B cell (primary cell): ENCODE results near the gene CHD6. TPM values are rescaled to one million over a fixed set of nuclear protein-coding genes. Genes with fewer than 3 reads are reported as not detected.

Experiments
- ATAC-seq: fragments of 200-7000 bp; cut with Tn5 transposase; one replicate; pipeline ENCODE4 v1.10.0; 2021; ENCODE audit warnings: low read depth, mild to moderate bottlenecking, moderate number of reproducible peaks, moderate library complexity
- CTCF ChIA-PET: fragments of 350-600 bp; sonication (Branson Sonifier 250); formaldehyde crosslinking; loops from one replicate; lab custom pipeline; 2021; ENCODE audit warnings: antibody characterized with exemption, inconsistent platforms; lab: Charles Lee
- POLR2A ChIA-PET: fragments of 350-600 bp; sonication (Branson Sonifier 250); formaldehyde crosslinking; loops from one replicate; lab custom pipeline; 2021; ENCODE audit warnings: antibody characterized with exemption; lab: Charles Lee
- DNase-seq: peaks from one replicate; pipeline ENCODE4 v3.0.0; 2013
- H2AFZ ChIP-seq: 2 replicates; pipeline ENCODE4 v1.6.1; 2012; ENCODE audit warnings: mild to moderate bottlenecking, low read depth, low read length; ENCODE audit not compliant: insufficient read depth, poor library complexity, severe bottlenecking
- H3K27ac ChIP-seq, 2 donors: 1 replicate in 1 of 2; 2 replicates in 1 of 2; pipeline ENCODE4 v1.5.1; 2012 to 2013; ENCODE audit warnings: low read length in 2 of 2, mild to moderate bottlenecking in 2 of 2, moderate library complexity in 1 of 2
- H3K27me3 ChIP-seq, 4 experiments: fragments of 200-600 bp in 1 of 4; sonication (generic) in 1 of 4; replicated peaks in 1 of 4; 1 replicate in 2 of 4; 2 replicates in 2 of 4; pipeline versions ENCODE4 v1.6.1 to v1.7.0; 2013 to 2016; ENCODE audit warnings: low read length in 3 of 4, mild to moderate bottlenecking in 2 of 4, mixed read lengths in 1 of 4, moderate library complexity in 1 of 4; ENCODE audit not compliant: insufficient read depth in 4 of 4, control insufficient read depth in 3 of 4; ENCODE audit errors: control extremely low read depth in 1 of 4
- H3K36me3 ChIP-seq, 2 experiments: replicated peaks in 1 of 2; 1 replicate in 1 of 2; 2 replicates in 1 of 2; pipeline versions ENCODE4 v1.6.1 to v1.7.1; 2013; ENCODE audit warnings: low read length in 1 of 2; ENCODE audit not compliant: insufficient read depth in 2 of 2, control insufficient read depth in 1 of 2; ENCODE audit errors: control extremely low read depth in 1 of 2, extremely low read depth in 1 of 2
- H3K4me1 ChIP-seq, 2 donors: fragments of 200-600 bp in 1 of 2; sonication (generic) in 1 of 2; 1 replicate in 1 of 2; 2 replicates in 1 of 2; pipeline versions ENCODE4 v1.5.1 to v1.6.1; 2013 to 2017; ENCODE audit warnings: low read length in 2 of 2; ENCODE audit not compliant: control insufficient read depth in 2 of 2, insufficient read depth in 2 of 2
- H3K4me2 ChIP-seq: replicated peaks from 2 replicates; pipeline ENCODE3; 2012; ENCODE audit warnings: mild to moderate bottlenecking, low read depth, low read length; ENCODE audit not compliant: poor library complexity, severe bottlenecking
- H3K4me3 ChIP-seq, 5 experiments: fragments of 200-600 bp in 1 of 5; sonication (generic) in 1 of 5; 1 replicate in 3 of 5; 2 replicates in 2 of 5; pipeline versions ENCODE4 v1.5.1 to v1.7.0; 2011 to 2016; ENCODE audit warnings: low read length in 4 of 5, mild to moderate bottlenecking in 4 of 5, low read depth in 2 of 5, control low read depth in 1 of 5, moderate library complexity in 1 of 5; ENCODE audit not compliant: insufficient read depth in 1 of 5; ENCODE audit errors: control extremely low read depth in 1 of 5, extremely low read depth in 1 of 5
- H3K79me2 ChIP-seq: fragments of 200-600 bp; sonication (generic); one replicate; pipeline ENCODE4 v1.6.0; 2016; ENCODE audit warnings: low read length; ENCODE audit not compliant: control insufficient read depth, insufficient read depth
- H3K9ac ChIP-seq: fragments of 200-600 bp; sonication (generic); 2 replicates; pipeline ENCODE4 v1.6.1; 2017; ENCODE audit warnings: mild to moderate bottlenecking, low read length, moderate library complexity
- H3K9me3 ChIP-seq, 3 donors: one replicate each; pipeline versions ENCODE4 v1.6.1 to v1.7.1; 2013; ENCODE audit warnings: low read length in 2 of 3; ENCODE audit not compliant: control insufficient read depth in 2 of 3, insufficient read depth in 1 of 3; ENCODE audit errors: control extremely low read depth in 1 of 3
- H4K20me1 ChIP-seq: 2 replicates; pipeline ENCODE4 v1.6.0; 2012; ENCODE audit warnings: mild to moderate bottlenecking, low read length; ENCODE audit not compliant: insufficient read depth, control insufficient read depth, poor library complexity, severe bottlenecking
- H3K27ac Mint-ChIP-seq: one replicate; pipeline ENCODE4 v1.8.0; 2021; ENCODE audit warnings: mixed read lengths
- H3K27me3 Mint-ChIP-seq: one replicate; pipeline ENCODE4 v1.8.0; 2021; ENCODE audit warnings: mixed read lengths
- H3K4me1 Mint-ChIP-seq: one replicate; pipeline ENCODE4 v1.8.0; 2021; ENCODE audit warnings: mixed read lengths
- H3K4me3 Mint-ChIP-seq: one replicate; pipeline ENCODE4 v1.8.0; 2021; ENCODE audit warnings: mixed read lengths
- H3K9me3 Mint-ChIP-seq: one replicate; pipeline ENCODE4 v1.8.0; 2022; ENCODE audit warnings: mixed read lengths; ENCODE audit not compliant: insufficient read depth
- CTCF ChIP-seq: fragments of 200-600 bp; IDR thresholded peaks from one replicate; pipeline ENCODE4 v1.8.0; 2022; ENCODE audit warnings: antibody characterized with exemption, mild to moderate bottlenecking
- EZH2 ChIP-seq: IDR thresholded peaks from 2 replicates; pipeline ENCODE4 v1.6.1; 2012; ENCODE audit warnings: borderline replicate concordance, low read depth, mild to moderate bottlenecking, moderate library complexity, low read length; ENCODE audit not compliant: insufficient read depth, poor library complexity, severe bottlenecking
- WGBS: methylation state at CpG from one replicate; pipeline ENCODE4 v1.1.5; 2013; ENCODE audit warnings: missing lambda C conversion rate; ENCODE audit not compliant: insufficient coverage; 5-methylcytosine and 5-hydroxymethylcytosine counted together
- intact Hi-C: fragments of 100-400 bp; cut with micrococcal nuclease; formaldehyde crosslinking; loops from one replicate; pipeline ENCODE4 v1.10.0; 2022
- polyA plus RNA-seq: library from polyadenylated mRNA; depleted of rRNA; stranded (reverse); fragments of >200 nt; gene quantifications from 2 replicates; pipeline ENCODE4 v1.2.3, GENCODE V29; 2012
- total RNA-seq, 2 donors: library from RNA; stranded (reverse); fragments of 120-200 nt in 1 of 2; gene quantifications; 1 replicate in 1 of 2; 2 replicates in 1 of 2; pipeline versions ENCODE4 v1.2.3 to v1.2.4, GENCODE V29; 2013 to 2022

CHD6 gene
- total and polyA plus RNA-seq, 2 donors (not counting 1 experiment from before 2014, with no cell fraction given), result 10.3 to 117 TPM

- Mint-ChIP-seq H3K9me3 (no peaks in the 10 kb centered on the region), H3K4me1 (no peaks in the 10 kb centered on the region), H3K4me3 (no peak overlapping the region), H3K27me3 (peaks cover 57% of the 10 kb centered on the region), H3K27ac (no peak overlapping the region)
- H3K4me3 ChIP-seq, result no peak overlapping the region
- H4K20me1 ChIP-seq, result no peaks in the 10 kb centered on the region
- H3K4me1 ChIP-seq, result no peaks in the 10 kb centered on the region
- intact Hi-C loops, result no loop called here
- POLR2A ChIA-PET, result no interaction called here
- no peak overlapping the region for H3K27ac ChIP-seq
- no peaks in the 10 kb centered on the region for H3K79me2 ChIP-seq
- DNase-seq (no peak), ATAC-seq (no peak)
- peaks cover 0 to 13% (median 0%) of the 10 kb centered on the region in 3 donors for H3K9me3 ChIP-seq
- peaks cover 0 to 4% (median 2%) of the 10 kb centered on the region in 4 experiments for H3K27me3 ChIP-seq
- TF ChIP-seq CTCF, result no peak
- TF ChIP-seq EZH2, result no peak
- no peak overlapping the region for H3K4me2 ChIP-seq
- no peak overlapping the region for H3K9ac ChIP-seq
- H2AFZ ChIP-seq, result no peak overlapping the region
- no peaks in the 10 kb centered on the region for H3K36me3 ChIP-seq
- 30% methylated on average over 6 of the region's 6 CpGs for WGBS
- CTCF ChIA-PET, result no interaction called here
Observed at GRCh38 chr20:41377275-41377674, 240.9 kb downstream of the CHD6 start.

- CTCF ChIA-PET, result no interaction called here
- Histone ChIP-seq H3K4me1 (no peaks in the 10 kb centered on the region), H3K4me3 (no peak overlapping the region), H3K36me3 (no peaks in the 10 kb centered on the region), H3K27me3 (peaks cover 0 to 4% (median 2%) of the 10 kb centered on the region in 4 experiments), H4K20me1 (no peaks in the 10 kb centered on the region), H3K4me2 (no peak overlapping the region), H3K9ac (no peak overlapping the region), H3K9me3 (peaks cover 0 to 22% (median 2%) of the 10 kb centered on the region in 3 donors), H3K27ac (no peak overlapping the region), H2AFZ (no peak overlapping the region), H3K79me2 (no peaks in the 10 kb centered on the region)
- POLR2A ChIA-PET, result no interaction called here
- H3K4me1 Mint-ChIP-seq, result no peaks in the 10 kb centered on the region
- intact Hi-C loops, result no loop called here
- H3K27me3 Mint-ChIP-seq, result peaks cover 59% of the 10 kb centered on the region
- H3K4me3 Mint-ChIP-seq, result no peak overlapping the region
- H3K27ac Mint-ChIP-seq, result no peak overlapping the region
- ATAC-seq (no peak), DNase-seq (no peak)
- H3K9me3 Mint-ChIP-seq, result peaks cover 2% of the 10 kb centered on the region
- WGBS, result 88% methylated on average over 3 of the region's 5 CpGs
- no peak for TF ChIP-seq EZH2
- TF ChIP-seq CTCF, result no peak
Observed at GRCh38 chr20:41376349-41376748, 241.8 kb downstream of the CHD6 start.
